T47D (cell line): ENCODE measurements around the gene SSTR3.

Experiments used
- DNase-seq, 2 experiments: peaks; one replicate each; pipeline versions ENCODE4 v3.0.0 to v3.0.0-alpha.2; 2011 to 2012; ENCODE audit warnings: low read depth in 1 of 2, low spot score in 1 of 2
- JUND ChIP-seq: IDR thresholded peaks from 2 replicates; pipeline ENCODE4 v1.6.1; 2012; ENCODE audit warnings: low read depth
- in situ Hi-C: cut with HindIII; loops from 2 replicates; pipeline ENCODE4 v1.10.0; 2016; ENCODE audit warnings: low sequenced_read_pairs, low pct_unique_long_range_greater_than_20kb

The SSTR3 gene

DNA sequence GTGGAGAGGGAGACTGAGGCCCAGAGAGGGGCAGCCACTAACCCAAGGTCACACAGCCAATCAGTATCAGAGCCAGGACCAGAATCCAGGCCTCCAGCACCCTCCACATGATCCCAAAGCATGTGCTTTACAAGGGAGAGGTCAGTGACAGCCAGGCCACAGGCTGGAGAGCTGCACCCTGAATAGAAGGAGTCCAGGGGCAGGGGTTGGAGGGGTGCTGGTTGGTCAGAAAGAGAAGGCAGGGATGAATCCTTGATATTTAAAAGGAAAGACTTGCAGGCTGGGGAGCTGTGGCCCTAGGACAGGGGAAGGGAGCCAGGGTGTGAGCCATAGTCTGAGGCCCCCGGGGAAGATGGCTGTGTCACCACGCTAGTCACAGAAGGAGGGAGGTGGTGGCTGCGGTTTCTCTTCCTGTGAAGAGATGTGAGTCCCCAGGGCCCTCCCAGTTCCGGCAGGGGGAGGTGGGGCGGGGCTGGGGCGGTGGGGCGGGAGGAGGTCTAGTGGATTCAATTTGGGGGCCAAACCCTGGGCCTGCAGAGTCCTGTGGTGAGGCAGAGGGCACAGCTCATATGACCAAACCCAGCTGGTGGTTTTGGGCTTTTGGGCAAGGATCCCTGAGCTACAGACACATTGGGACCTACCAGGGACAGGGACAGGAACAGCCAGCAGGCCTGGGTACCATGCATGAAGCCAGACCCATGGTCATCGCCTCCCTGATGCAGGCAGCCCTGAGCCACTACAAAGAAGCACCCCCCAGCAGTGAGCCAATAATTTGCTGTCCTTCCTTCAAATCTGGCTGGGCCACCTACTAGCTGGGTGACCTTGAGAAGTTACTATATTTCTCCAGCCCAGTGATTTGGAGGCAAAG, 17.8 kb upstream of the SSTR3 start:
- DNase-seq = no peak
- in situ Hi-C loops = no loop called here
- no peak for TF ChIP-seq JUND

GRCh38 chr22:37229012-37229804, 16.9 kb upstream of the SSTR3 start:
- no peak for DNase-seq
- in situ Hi-C loops = no loop called here
- TF ChIP-seq JUND = no peak

- DNase-seq = no peak
- in situ Hi-C loops = no loop called here
- no peak for TF ChIP-seq JUND
Observed at GRCh38 chr22:37228106-37229011, 16.1 kb upstream of the SSTR3 start.

- in situ Hi-C loops = no loop called here
- DNase-seq = no peak
Observed at GRCh38 chr22:37226514-37226913, 14.2 kb upstream of the SSTR3 start.

DNA sequence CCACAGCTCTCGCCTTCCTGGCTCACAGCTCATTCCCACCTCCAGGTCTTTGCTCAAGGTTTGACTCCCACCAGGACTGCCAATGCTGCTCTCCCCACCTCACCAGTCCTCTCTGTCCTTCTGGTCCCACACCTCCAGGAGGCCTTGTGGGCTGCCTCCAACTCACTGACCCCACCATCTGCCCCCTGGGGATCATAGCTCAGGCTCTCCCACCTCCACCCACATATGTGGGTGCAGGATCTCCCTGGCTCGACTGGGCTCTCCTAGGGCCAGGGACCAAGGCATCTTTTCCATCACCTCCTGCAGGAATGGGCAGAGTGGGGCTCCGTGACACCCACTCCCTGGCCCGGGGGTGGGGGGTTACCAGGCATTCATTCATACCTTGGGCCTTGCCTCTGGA, 13.8 kb upstream of the SSTR3 start:
- no peak for DNase-seq
- in situ Hi-C loops = no loop called here
- TF ChIP-seq JUND = no peak

More at GRCh38 chr22:37226514-37226913, 14.2 kb upstream of the SSTR3 start:
- TF ChIP-seq JUND = no peak

GRCh38 chr22:37225481-37225880, 13.2 kb upstream of the SSTR3 start:
- no peak for TF ChIP-seq JUND
- in situ Hi-C loops = no loop called here

GRCh38 chr22:37224757-37225420, 12.6 kb upstream of the SSTR3 start:
- no peak for DNase-seq
- in situ Hi-C loops = no loop called here
- TF ChIP-seq JUND = no peak

More at GRCh38 chr22:37225481-37225880, 13.2 kb upstream of the SSTR3 start:
- DNase-seq = no peak

GRCh38 chr22:37223965-37224551, 11.8 kb upstream of the SSTR3 start:
- in situ Hi-C loops = no loop called here
- DNase-seq = no peak
- no peak for TF ChIP-seq JUND

DNA sequence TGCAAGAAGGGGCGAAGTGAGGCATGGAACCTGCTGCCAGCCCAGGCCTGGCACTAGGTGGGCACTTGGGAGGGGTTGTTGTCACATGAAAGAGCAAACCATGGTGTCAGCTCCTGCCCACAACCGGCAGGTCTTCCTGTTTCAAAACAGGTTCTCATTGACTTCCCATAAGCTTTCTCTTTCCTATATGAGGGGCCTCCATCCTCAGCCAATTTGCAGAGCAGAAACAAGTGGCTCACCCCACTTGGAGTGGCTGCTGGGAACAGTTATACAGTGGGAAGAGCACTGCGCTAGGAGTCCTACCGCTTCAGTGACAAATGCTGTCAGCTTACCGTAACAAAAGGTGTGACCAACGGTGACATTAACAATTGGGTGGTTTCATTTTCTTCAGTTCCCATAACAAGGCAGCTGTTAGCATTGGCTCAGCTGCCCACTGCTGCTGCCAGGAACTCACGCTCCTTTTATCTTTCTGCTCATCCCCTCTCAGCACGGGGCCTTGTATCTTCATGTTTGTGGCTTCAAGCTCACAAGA, 10.2 kb upstream of the SSTR3 start:
- no peak for DNase-seq
- TF ChIP-seq JUND = no peak
- in situ Hi-C loops = no loop called here

- no peak for TF ChIP-seq JUND
- no peak for DNase-seq
- in situ Hi-C loops = no loop called here
Observed at GRCh38 chr22:37221424-37222333, 9.4 kb upstream of the SSTR3 start.

DNA sequence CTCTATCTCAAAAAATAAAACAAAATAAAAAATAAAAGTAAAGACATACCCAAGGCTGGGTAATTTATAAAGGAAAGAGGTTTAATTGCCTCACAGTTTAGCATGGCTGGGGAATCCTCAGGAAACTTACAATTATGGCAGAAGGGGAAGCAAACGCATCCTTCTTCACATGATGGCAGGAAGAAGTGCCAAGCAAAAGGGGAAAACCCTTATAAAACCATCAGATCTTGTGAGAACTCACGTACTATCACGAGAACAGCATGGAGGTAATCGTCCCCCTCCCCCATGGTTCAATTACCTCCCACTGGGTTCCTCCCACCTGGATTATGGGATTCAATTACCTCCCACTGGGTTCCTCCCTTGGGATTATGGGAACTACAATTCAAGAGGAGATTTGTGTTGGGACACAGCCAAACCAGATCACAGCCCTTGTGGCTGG, 8.3 kb upstream of the SSTR3 start:
- DNase-seq = no peak
- in situ Hi-C loops = no loop called here
- no peak for TF ChIP-seq JUND
